OCI-LY1 (cell line): ENCODE data around the gene MPPED2.

Experiments
- CTCF ChIP-seq: fragments of 200-600 bp; sonication (generic), shearing (Covaris generic); IDR thresholded peaks from 2 replicates; pipeline ENCODE4 v1.5.1; 2017; ENCODE audit warnings: mild to moderate bottlenecking, antibody characterized with exemption, low read length, moderate library complexity, mixed read lengths
- EZH2 ChIP-seq: fragments of 200-600 bp; sonication (generic), shearing (Covaris generic); IDR thresholded peaks from 2 replicates; pipeline ENCODE4 v1.8.0; 2017; ENCODE audit warnings: borderline replicate concordance, mixed run types, mild to moderate bottlenecking, antibody characterized with exemption, low read length, moderate library complexity, mixed read lengths

DNA sequence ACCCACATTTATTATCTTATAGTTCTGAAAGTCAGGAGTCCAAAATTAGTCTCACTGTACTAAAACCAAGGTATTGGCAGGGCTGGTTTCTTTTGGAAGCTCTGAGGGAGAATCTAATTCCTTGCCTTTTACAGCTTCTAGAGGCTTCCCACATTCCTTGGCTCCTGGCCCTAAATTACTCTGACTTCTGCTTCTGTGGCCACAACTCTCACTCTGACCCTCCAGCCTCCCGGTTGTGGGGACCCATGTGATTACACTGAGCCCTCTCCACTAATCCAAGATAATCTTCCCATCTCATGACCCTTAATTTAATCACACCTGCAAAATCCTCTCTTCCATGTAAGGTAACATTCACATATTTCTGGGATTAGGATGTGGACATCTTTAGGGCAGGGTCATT is 152.3 kb downstream of the MPPED2 start:
- no peak for TF ChIP-seq CTCF
- TF ChIP-seq EZH2 = no peak
